Activated naive CD4-positive, alpha-beta T cell treated with anti-CD3 and anti-CD28 coated beads, Interleukin-2, amount 50 U/mL, for 24 hours (primary cell): Measurements from ENCODE around the gene DDI2.
"Not testable (repeated sequence)": the region's sequence is repeated elsewhere in the genome, so short reads cannot be mapped to it uniquely, and the experiment has no call there.

ENCODE experiments used
- H3K27ac Mint-ChIP-seq: one replicate; pipeline ENCODE4 v1.8.0; 2021; ENCODE audit warnings: mild to moderate bottlenecking, mixed read lengths
- H3K27me3 Mint-ChIP-seq: one replicate; pipeline ENCODE4 v1.8.0; 2021; ENCODE audit warnings: mixed read lengths
- H3K36me3 Mint-ChIP-seq: one replicate; pipeline ENCODE4 v1.8.0; 2021; ENCODE audit warnings: mixed read lengths
- H3K4me1 Mint-ChIP-seq: one replicate; pipeline ENCODE4 v1.8.0; 2021; ENCODE audit warnings: mixed read lengths
- H3K4me3 Mint-ChIP-seq: one replicate; pipeline ENCODE4 v1.8.0; 2021; ENCODE audit warnings: mild to moderate bottlenecking, mixed read lengths
- H3K9me3 Mint-ChIP-seq: one replicate; pipeline ENCODE4 v1.8.0; 2021; ENCODE audit warnings: mixed read lengths

DDI2 gene

DNA sequence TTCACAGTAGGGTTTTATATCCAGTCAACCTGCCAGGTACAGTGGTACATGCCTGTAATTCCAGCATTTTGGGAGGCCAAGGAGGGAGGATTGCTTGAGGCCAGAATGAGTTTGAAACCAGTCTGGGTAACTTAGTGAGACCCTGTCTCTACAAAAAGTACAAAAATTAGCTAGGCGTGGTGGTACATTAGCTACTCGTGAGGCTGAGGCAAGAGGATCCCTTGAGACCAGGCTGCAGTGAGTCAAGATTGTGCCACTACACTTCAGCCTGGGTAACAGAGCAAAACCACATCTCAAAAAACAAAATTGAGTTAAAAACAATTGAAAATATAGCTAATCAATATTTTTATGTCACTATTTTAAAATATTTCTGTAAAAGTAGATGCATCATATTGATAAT, 33.2 kb downstream of the DDI2 start:
- Mint-ChIP-seq H3K4me1 (peaks cover 3% of the 10 kb centered on the region), H3K9me3 (no peaks in the 10 kb centered on the region), H3K36me3 (peaks cover 6% of the 10 kb centered on the region), H3K4me3 (no peak overlapping the region), H3K27me3 (no peaks in the 10 kb centered on the region), H3K27ac (no peak overlapping the region)

DNA sequence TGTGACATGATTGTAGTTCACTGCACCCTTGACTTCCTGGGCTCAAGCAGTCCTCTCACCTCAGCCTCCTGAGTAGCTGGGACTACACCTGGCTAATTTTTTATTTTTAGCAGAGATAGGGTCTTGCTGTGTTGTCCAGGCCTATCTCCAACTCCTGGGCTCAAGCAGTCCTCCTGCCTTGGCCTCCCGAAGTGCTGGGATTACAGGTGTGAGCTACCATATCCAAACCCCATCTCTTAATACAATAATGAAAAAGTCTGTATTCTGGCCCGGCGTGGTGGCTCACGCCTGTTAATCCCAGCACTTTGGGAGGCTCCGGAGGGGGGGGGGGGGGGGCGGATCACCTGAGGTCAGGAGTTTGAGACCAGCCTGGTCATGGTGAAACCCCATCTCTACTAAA, 34.9 kb downstream of the DDI2 start:
- H3K9me3 Mint-ChIP-seq, H3K4me3 Mint-ChIP-seq, H3K4me1 Mint-ChIP-seq, H3K27me3 Mint-ChIP-seq, H3K27ac Mint-ChIP-seq, H3K36me3 Mint-ChIP-seq: not testable (repeated sequence)

DNA sequence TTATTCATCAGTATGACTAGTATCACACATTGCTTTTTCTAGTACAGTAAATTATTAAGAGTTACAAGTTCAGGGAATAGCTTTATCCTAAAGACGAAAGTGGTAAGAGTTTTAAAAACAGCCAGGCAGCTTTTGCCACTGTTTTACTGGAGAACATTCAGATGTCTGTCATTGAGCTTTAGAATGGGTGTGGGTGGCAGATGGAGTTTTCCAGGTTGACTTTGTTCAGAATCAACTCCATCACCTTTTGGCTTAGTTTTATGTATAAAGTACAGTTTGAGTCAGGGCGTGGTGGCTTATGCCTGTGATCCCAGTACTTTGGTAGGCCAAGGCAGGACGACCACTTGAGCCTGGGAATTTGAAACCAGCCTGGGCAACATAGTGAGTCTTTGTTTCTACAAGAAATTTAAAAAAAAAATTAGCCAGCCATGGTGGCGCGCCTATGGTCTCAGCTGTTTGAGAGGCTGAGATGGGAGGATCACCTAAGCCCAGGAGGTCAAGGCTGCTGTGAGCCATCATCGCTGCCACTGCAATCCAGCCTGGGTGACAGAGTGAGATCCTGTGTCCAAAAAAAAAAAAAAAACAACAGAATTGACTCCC, 36.9 kb downstream of the DDI2 start:
- Mint-ChIP-seq H3K27me3 (no peaks in the 10 kb centered on the region), H3K27ac (no peak overlapping the region), H3K4me1 (no peaks in the 10 kb centered on the region)

DNA sequence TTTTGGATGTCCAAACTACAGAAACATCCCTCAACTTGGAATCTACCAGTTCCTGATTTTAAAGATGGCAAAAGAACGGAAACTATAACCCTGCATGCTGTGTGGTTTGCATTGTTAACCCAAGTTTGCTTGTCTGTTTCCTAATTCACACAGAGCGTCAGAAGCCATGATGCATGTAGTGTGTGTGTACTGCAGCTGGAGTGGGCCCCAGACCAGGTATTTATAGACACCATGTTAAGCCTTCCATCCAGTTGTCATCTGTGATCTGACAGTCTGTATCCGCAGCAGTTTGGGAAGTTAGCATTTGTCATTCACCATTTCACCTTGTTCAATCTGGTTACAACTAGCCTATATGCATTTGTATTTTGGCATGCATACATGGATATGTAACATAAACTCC, 39.2 kb downstream of the DDI2 start:
- H3K36me3 Mint-ChIP-seq, result peaks cover 13% of the 10 kb centered on the region

More for the DNA sequence above, 36.9 kb downstream of the DDI2 start:
- Mint-ChIP-seq H3K9me3 (no peaks in the 10 kb centered on the region), H3K4me3 (no peak overlapping the region), H3K36me3 (peaks cover 7% of the 10 kb centered on the region)

DNA sequence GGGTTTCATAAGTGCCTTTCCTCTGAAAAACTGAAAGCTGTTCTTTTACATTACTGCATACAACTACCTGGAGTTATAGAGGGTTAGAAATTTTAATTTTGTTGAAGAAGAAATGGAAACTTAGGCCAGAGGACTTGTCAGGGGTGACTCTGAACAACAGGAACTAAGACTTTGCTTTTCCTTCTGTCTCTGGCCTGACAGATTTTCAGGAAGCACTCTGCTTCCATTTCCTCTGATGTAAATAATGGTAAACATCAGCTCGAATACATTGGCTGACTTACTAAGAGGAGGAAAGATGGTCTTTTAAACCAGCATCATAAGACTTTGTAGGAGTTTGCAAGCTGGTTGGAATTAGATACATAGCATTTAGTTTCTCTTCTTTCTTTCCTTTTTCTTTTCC, 39.8 kb downstream of the DDI2 start:
- Mint-ChIP-seq H3K9me3 (no peaks in the 10 kb centered on the region), H3K27ac (no peak overlapping the region), H3K4me1 (no peaks in the 10 kb centered on the region), H3K27me3 (no peaks in the 10 kb centered on the region), H3K36me3 (peaks cover 14% of the 10 kb centered on the region), H3K4me3 (no peak overlapping the region)

More for the DNA sequence above, 39.2 kb downstream of the DDI2 start:
- H3K4me3 Mint-ChIP-seq, result no peak overlapping the region
- H3K27me3 Mint-ChIP-seq, result no peaks in the 10 kb centered on the region
- H3K4me1 Mint-ChIP-seq, result no peaks in the 10 kb centered on the region
- no peaks in the 10 kb centered on the region for H3K9me3 Mint-ChIP-seq
- H3K27ac Mint-ChIP-seq, result no peak overlapping the region

DNA sequence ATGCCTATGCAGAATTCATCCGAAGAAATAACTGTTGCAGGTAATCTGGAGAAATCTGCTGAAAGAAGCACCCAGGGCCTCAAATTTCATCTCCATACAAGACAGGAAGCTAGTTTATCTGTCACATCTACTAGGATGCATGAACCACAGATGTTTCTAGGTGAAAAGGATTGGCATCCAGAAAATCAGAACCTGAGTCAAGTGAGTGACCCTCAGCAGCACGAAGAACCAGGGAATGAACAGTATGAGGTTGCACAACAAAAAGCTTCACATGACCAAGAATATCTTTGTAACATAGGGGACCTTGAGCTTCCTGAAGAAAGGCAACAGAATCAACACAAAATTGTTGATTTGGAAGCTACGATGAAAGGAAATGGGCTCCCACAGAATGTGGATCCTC, 42.9 kb downstream of the DDI2 start:
- no peaks in the 10 kb centered on the region for H3K27me3 Mint-ChIP-seq
- peaks cover 17% of the 10 kb centered on the region for H3K36me3 Mint-ChIP-seq
- H3K27ac Mint-ChIP-seq, result no peak overlapping the region

DNA sequence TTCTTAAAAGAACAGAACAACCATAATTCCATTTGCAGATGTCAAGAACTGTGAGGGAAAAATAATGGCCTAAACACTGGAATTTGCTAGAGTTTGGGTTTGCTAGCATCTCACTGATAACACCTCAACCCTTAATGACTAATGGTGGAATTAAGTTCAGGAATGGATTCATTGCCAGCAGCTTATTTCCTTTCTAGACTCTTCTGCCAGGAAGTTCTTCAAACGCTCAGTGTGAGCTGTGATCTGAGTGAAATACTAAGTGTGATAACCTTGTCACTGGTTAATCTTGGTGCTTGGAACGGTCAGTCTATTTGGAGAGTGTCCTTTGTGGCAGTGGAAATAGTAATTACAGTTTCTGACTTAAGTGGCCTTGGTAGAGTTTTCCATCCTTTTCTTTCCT, 45.2 kb downstream of the DDI2 start:
- H3K4me1 Mint-ChIP-seq, result no peaks in the 10 kb centered on the region
- H3K27ac Mint-ChIP-seq, result no peak overlapping the region
- H3K9me3 Mint-ChIP-seq, result no peaks in the 10 kb centered on the region
- H3K4me3 Mint-ChIP-seq, result no peak overlapping the region
- peaks cover 12% of the 10 kb centered on the region for H3K36me3 Mint-ChIP-seq
- no peaks in the 10 kb centered on the region for H3K27me3 Mint-ChIP-seq

More for the DNA sequence above, 42.9 kb downstream of the DDI2 start:
- H3K9me3 Mint-ChIP-seq, result no peaks in the 10 kb centered on the region
- no peaks in the 10 kb centered on the region for H3K4me1 Mint-ChIP-seq
- H3K4me3 Mint-ChIP-seq, result no peak overlapping the region

DNA sequence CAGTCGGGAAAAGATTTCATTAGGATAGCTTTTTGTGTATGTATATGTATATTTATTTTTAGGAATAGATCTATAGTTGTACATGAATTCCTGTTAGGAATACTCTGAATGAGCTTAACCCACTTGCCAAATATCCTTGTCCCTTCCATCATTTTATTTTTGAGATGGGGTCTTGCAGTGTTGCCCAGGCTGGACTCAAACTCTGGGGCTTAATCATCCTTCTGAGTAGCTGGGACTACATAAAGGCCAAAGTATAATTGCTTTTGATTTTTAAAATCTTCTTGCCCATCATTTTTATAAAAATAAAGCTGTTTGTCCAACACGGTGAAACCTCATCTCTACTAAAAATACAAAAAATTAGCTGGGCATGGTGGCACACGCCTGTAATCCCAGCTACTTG, 46.7 kb downstream of the DDI2 start:
- no peak overlapping the region for H3K4me3 Mint-ChIP-seq
- peaks cover 13% of the 10 kb centered on the region for H3K36me3 Mint-ChIP-seq
- no peak overlapping the region for H3K27ac Mint-ChIP-seq
- H3K4me1 Mint-ChIP-seq, result no peaks in the 10 kb centered on the region
- H3K9me3 Mint-ChIP-seq, result no peaks in the 10 kb centered on the region
- no peaks in the 10 kb centered on the region for H3K27me3 Mint-ChIP-seq

DNA sequence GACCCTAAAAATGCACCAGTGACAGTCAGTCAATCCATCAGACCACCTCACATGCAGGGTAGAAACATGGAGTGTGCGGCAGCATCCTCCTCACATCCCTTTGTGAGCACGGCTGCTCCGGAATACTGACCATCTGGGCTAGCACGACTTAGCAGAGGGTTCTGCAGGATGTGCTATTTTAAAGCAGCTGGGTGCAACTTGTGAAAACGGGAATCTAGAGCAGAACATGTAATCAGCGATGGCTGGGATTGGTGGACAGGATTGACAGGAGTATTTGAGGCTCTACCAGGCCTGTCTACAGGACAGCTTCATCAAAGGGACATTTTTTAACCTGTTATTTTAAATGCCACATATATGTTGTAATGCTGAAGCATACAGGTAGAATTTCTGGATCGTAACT, 50.1 kb downstream of the DDI2 start:
- Mint-ChIP-seq H3K4me3 (no peak overlapping the region), H3K36me3 (peaks cover 4% of the 10 kb centered on the region), H3K27ac (peak overlapping the region; percentile 38), H3K9me3 (no peaks in the 10 kb centered on the region), H3K27me3 (no peaks in the 10 kb centered on the region), H3K4me1 (peaks cover 5% of the 10 kb centered on the region)

DNA sequence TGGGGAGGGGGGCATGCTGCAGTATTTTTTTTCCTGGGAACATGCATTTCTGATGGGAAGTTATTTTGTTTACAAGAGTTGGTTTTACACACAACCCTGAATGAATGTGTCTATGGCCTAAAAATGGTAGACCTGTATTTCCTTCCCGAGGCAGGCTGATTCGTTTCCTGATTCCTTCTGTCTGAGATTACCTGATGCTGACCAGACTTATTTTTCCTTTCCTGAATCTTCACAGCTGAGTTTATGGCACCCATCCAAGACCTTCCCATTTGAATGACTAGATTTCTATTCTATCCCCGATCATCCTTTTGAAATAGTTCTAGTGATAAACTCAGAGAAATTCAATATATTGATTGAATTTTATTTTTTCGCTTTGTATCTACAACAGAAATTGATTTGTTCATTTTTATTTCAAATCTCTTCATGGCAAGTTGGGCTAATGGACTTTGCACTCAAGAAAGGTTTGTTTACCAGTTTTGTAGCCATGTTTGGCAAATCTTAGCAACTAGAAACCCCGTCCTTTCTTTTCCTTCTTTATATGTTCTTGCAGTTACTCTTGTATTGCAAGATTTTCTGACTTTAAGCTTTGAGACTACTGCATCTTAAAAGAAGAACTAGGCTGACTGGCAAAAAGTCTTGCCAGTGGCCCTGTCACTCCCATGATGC, 51.0 kb downstream of the DDI2 start:
- peaks cover 5% of the 10 kb centered on the region for H3K4me1 Mint-ChIP-seq
- peaks cover 2% of the 10 kb centered on the region for H3K36me3 Mint-ChIP-seq
- H3K9me3 Mint-ChIP-seq, result no peaks in the 10 kb centered on the region
- no peak overlapping the region for H3K27ac Mint-ChIP-seq
- no peaks in the 10 kb centered on the region for H3K27me3 Mint-ChIP-seq
- no peak overlapping the region for H3K4me3 Mint-ChIP-seq

DNA sequence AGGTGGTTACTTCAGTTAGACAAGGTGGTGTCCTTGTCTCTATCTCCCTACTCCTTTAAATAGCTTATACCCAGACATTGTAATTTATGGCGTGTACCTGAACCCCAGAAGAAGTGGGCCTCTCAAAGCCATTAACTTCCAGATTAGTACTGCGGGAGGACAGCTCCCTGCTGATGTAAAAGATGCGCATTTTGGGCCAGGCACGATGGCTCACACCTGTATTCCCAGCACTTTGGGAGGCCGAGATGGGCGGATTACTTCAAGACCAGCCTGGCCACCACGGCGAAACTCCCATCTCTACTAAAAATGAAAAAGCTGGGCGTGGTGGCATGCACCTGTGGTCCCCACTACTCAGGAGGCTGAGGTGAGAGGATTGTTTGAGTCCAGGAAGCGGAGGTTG, 51.8 kb downstream of the DDI2 start:
- Mint-ChIP-seq H3K4me1 (peaks cover 5% of the 10 kb centered on the region), H3K4me3 (no peak overlapping the region), H3K9me3 (no peaks in the 10 kb centered on the region), H3K27me3 (no peaks in the 10 kb centered on the region), H3K36me3 (peaks cover 1% of the 10 kb centered on the region), H3K27ac (no peak overlapping the region)

DNA sequence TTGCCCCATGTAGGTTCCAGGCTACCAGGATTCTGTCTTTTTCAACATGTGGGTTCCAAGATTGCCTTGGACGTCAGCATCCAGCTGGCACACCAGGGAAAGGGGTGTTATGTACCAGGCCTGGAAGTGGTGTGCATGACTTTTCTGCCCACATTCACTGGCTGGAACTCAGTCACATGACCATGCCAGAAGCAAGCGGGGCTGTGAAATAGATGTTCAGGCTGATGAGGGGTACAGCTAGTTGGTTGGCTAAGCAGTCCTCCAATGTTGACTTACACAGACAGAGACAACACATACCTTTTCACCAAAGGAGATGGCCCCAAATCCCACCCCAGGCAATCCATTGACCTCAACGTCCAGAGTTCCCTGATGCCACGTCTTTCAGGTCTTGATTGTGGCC, 52.6 kb downstream of the DDI2 start:
- Mint-ChIP-seq H3K27me3 (no peaks in the 10 kb centered on the region), H3K9me3 (no peaks in the 10 kb centered on the region), H3K36me3 (peaks cover 1% of the 10 kb centered on the region), H3K27ac (no peak overlapping the region), H3K4me1 (peaks cover 5% of the 10 kb centered on the region), H3K4me3 (no peak overlapping the region)

DNA sequence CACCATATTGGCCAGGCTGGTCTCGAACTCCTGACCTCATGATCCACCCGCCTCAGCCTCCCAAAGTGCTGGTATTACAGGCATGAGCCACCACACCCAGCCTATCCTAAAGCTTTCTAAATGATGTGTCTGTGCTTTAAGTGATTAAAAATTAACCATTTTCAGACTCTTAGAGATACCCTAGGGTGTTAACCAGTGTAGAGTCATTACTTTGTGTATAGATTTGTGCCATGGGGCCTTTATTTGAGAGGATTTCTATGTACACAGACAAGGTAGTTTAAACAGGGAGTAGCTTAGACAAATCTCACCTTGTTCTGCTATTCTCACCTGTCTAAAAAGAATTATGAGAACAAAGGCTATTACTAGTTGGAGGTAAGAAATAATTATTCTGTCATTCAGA, 54.2 kb downstream of the DDI2 start:
- Mint-ChIP-seq H3K36me3 (peaks cover 1% of the 10 kb centered on the region), H3K4me3 (no peak overlapping the region), H3K27me3 (no peaks in the 10 kb centered on the region), H3K27ac (peak overlapping the region; percentile 57), H3K4me1 (peaks cover 5% of the 10 kb centered on the region), H3K9me3 (no peaks in the 10 kb centered on the region)

DNA sequence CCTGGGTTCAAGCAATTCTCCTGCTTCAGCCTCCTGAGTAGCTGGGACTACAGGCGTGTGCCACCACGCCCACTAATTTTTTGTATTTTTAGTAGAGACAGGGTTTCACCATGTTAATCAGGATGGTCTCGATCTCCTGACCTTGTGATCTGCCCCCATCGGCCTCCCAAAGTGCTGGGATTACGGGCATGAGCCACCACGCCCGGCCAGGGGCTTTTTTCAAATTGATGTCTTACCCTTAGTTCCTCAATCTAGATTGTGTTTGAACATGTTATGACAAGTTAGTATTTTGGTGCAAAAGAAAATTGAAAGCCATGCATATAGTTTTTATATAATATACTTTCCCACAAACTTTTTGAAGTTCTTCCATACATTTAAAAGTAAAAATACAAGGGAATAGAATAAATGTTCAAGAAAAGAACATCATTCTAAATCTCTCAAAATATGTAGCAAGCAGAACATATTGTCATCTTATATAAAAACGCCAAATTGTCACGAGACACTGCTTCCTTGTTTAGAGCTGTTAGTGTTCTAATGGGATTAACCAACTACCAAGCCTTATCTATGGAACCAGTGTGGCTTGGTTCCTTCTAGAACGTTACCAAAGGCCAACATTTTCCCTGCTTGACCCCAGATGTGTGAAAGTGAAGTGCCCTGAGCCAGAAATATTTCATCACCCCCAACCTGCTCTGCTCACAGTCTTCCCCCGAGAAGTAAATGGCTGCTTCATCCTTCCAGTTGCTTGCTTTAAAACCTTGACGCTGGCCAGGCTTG, 57.3 kb downstream of the DDI2 start:
- Mint-ChIP-seq H3K36me3 (no peaks in the 10 kb centered on the region), H3K4me3 (no peak overlapping the region), H3K9me3 (no peaks in the 10 kb centered on the region), H3K4me1 (peaks cover 5% of the 10 kb centered on the region), H3K27ac (no peak overlapping the region), H3K27me3 (no peaks in the 10 kb centered on the region)

DNA sequence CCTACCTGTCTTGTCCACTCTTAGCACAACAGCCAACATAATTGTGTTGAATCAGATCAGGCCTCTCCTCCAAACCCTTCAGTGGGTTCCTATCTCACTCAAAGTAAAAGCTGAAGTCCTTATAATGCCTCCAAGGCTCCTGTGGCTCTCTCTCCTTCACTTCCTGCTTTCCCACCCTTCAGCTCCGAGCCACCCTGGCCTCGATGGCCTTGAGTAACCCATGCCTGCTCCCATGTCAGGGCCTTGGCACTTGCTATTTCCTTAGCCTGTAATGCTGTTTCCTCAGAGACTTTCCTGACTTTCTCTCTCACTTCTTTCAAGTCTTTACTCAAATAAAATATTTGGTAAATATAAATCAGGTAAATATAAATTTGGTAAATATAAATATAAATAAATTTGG, 58.8 kb downstream of the DDI2 start:
- Mint-ChIP-seq H3K4me1 (peaks cover 7% of the 10 kb centered on the region), H3K36me3 (no peaks in the 10 kb centered on the region), H3K27ac (no peak overlapping the region), H3K9me3 (no peaks in the 10 kb centered on the region), H3K4me3 (no peak overlapping the region), H3K27me3 (no peaks in the 10 kb centered on the region)
